ENCODE measurements around the gene SCMH1.

GRCh38 chr1:41217441-41217840, 24.7 kb downstream of the SCMH1 start:
- no peak for TF ChIP-seq POLR2A (IDR thresholded peaks at IDR 0.05; ENCODE audit: low read length)
- no peak for TF ChIP-seq HMGXB4 (CRISPR knock-in tag; IDR thresholded peaks at IDR 0.05; ENCODE audit: borderline replicate concordance)
- no peak for TF ChIP-seq CTCF (IDR thresholded peaks at IDR 0.05)
- TF ChIP-seq EP300 (IDR thresholded peaks at IDR 0.05): no peak
